ENCODE results near the gene CYTH2. TPM values are rescaled to one million over a fixed set of nuclear protein-coding genes. Genes with fewer than 3 reads are reported as not detected.
A peak's percentile ranks its signal among the peaks of the same experiment; 100 is the strongest.

CYTH2 gene
- total RNA-seq, 2 experiments from 2014 or later: 44.0 to 53.2 TPM

GRCh38 chr19:48443256-48443655 is 25.9 kb upstream of the CYTH2 start:
- CTCF ChIA-PET (ENCODE audit: unreplicated experiment): no interaction called here
- Histone ChIP-seq H3K79me2 (ENCODE audit: insufficient read depth, low read depth, low read length) (peaks cover 22% of the 10 kb centered on the region), H3K4me1 (ENCODE audit: insufficient read depth, low read length, poor library complexity, severe bottlenecking) (peaks cover 26% of the 10 kb centered on the region), H3K4me3 (ENCODE audit: low read depth, low read length, poor library complexity, severe bottlenecking) (no peak overlapping the region), H4K20me1 (ENCODE audit: insufficient read depth, low read length) (no peaks in the 10 kb centered on the region), H3K27ac (ENCODE audit: low read depth, low read length, poor library complexity, severe bottlenecking) (no peak overlapping the region), H2AFZ (ENCODE audit: low read length) (no peak overlapping the region), H3K9me3 (ENCODE audit: low read length) (no peaks in the 10 kb centered on the region), H3K9me2 (ENCODE audit: insufficient read depth, low read length) (no peaks in the 10 kb centered on the region), H3K4me2 (ENCODE audit: low read length) (no peak overlapping the region), H3K36me3 (ENCODE audit: insufficient read depth, low read length) (peaks cover 12% of the 10 kb centered on the region)
- DNase-seq (ENCODE audit: low spot score): no peak
- BruUV-seq (replicated peaks): no TSS peak
- POLR2A ChIA-PET: no interaction called here
- intact Hi-C loops (cut with micrococcal nuclease; ENCODE audit: unreplicated experiment): no loop called here
- TF ChIP-seq CTCF (conservative IDR thresholded peaks at IDR 0.05; ENCODE audit: low read length) (no peak), EZH2phosphoT487 (IDR thresholded peaks at IDR 0.05; ENCODE audit: borderline replicate concordance, low read depth, low read length) (no peak)

GRCh38 chr19:48443731-48444128 is 25.4 kb upstream of the CYTH2 start:
- peaks cover 26% of the 10 kb centered on the region for H3K4me1 ChIP-seq (ENCODE audit: insufficient read depth, low read length, poor library complexity, severe bottlenecking)
- H3K9me3 ChIP-seq (ENCODE audit: low read length): no peaks in the 10 kb centered on the region
- H3K9me2 ChIP-seq (ENCODE audit: insufficient read depth, low read length): no peaks in the 10 kb centered on the region
- ChIA-PET CTCF (ENCODE audit: unreplicated experiment) (no interaction called here), POLR2A (no interaction called here)
- no peak for DNase-seq (ENCODE audit: low spot score)
- BruUV-seq (replicated peaks): no TSS peak
- TF ChIP-seq EZH2phosphoT487 (IDR thresholded peaks at IDR 0.05; ENCODE audit: borderline replicate concordance, low read depth, low read length) (no peak), CTCF (conservative IDR thresholded peaks at IDR 0.05; ENCODE audit: low read length) (no peak)
- no peak overlapping the region for H3K4me2 ChIP-seq (ENCODE audit: low read length)
- H3K4me3 ChIP-seq (ENCODE audit: low read depth, low read length, poor library complexity, severe bottlenecking): no peak overlapping the region
- peaks cover 27% of the 10 kb centered on the region for H3K79me2 ChIP-seq (ENCODE audit: insufficient read depth, low read depth, low read length)
- no peak overlapping the region for H3K27ac ChIP-seq (ENCODE audit: low read depth, low read length, poor library complexity, severe bottlenecking)
- no peak overlapping the region for H2AFZ ChIP-seq (ENCODE audit: low read length)
- H3K36me3 ChIP-seq (ENCODE audit: insufficient read depth, low read length): peaks cover 17% of the 10 kb centered on the region
- intact Hi-C loops (cut with micrococcal nuclease; ENCODE audit: unreplicated experiment): loop anchor here (2.0 kb wide), 1 partner anchor 59 kb away; no protein-coding TSS in a partner anchor
- H4K20me1 ChIP-seq (ENCODE audit: insufficient read depth, low read length): no peaks in the 10 kb centered on the region

DNA sequence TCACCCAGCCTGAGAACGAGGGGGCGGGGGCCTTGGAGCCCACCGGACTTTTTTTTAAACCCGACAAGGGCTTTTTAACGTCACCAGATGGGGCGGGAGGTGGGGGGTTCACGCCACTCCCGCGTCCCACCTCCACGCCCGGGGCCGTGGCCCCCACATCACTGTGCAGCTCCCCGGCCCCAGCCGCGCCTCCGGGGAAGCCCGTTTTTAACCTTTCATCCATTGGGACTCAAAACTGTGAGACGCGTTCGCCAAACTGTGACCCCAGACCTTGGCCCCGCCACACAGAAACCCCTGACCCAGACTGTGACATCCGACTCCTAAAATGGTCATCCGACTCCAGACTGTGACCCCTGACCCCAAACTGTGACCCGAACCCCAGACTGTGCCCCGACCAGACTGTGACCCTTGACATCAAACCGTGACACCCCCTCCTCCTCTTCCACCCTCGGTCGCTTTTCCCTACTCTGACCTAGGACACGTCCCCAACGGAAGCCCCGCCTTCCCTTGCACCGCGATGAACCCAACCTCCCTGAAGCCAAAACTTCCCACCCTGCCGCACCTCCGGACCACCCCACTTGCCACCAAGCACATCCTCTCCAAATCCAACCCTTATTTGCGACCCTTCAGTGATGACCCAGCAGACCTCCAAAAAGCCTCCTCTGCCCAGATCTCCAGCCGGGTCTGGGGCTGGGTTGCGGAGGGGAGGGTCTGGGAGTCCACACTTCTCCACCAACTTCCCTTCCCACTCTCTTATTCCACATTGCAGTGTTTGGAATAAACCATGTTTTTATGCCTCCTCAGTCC is 24.8 kb upstream of the CYTH2 start:
- DNase-seq (ENCODE audit: low spot score): no peak
- H4K20me1 ChIP-seq (ENCODE audit: insufficient read depth, low read length): no peaks in the 10 kb centered on the region
- BruUV-seq (replicated peaks): no TSS peak
- peak overlapping the region; percentile 97 for H3K4me3 ChIP-seq (ENCODE audit: low read depth, low read length, poor library complexity, severe bottlenecking)
- H2AFZ ChIP-seq (ENCODE audit: low read length): peak overlapping the region; percentile 86
- intact Hi-C loops (cut with micrococcal nuclease; ENCODE audit: unreplicated experiment): loop anchor here (2.0 kb wide), 1 partner anchor 58 kb away; no protein-coding TSS in a partner anchor
- peaks cover 29% of the 10 kb centered on the region for H3K79me2 ChIP-seq (ENCODE audit: insufficient read depth, low read depth, low read length)
- peak overlapping the region; percentile 82 for H3K4me2 ChIP-seq (ENCODE audit: low read length)
- peaks cover 23% of the 10 kb centered on the region for H3K36me3 ChIP-seq (ENCODE audit: insufficient read depth, low read length)
- TF ChIP-seq EZH2phosphoT487 (IDR thresholded peaks at IDR 0.05; ENCODE audit: borderline replicate concordance, low read depth, low read length) (no peak), CTCF (conservative IDR thresholded peaks at IDR 0.05; ENCODE audit: low read length) (no peak)
- H3K27ac ChIP-seq (ENCODE audit: low read depth, low read length, poor library complexity, severe bottlenecking): peak overlapping the region; percentile 70
- CTCF ChIA-PET (ENCODE audit: unreplicated experiment): no interaction called here
- H3K4me1 ChIP-seq (ENCODE audit: insufficient read depth, low read length, poor library complexity, severe bottlenecking): peaks cover 26% of the 10 kb centered on the region
- H3K9me2 ChIP-seq (ENCODE audit: insufficient read depth, low read length): no peaks in the 10 kb centered on the region
- H3K9me3 ChIP-seq (ENCODE audit: low read length): no peaks in the 10 kb centered on the region
- POLR2A ChIA-PET: interaction anchor here (0.5 to 1.0 kb wide), 2 partner anchors 11 to 107 kb away, joined by 3 to 4 read pairs; no protein-coding TSS in a partner anchor
